Prostate gland (tissue), 2 donors: ENCODE measurements around the gene CTNND1. TPM values are rescaled to one million over a fixed set of nuclear protein-coding genes. Genes with fewer than 3 reads are reported as not detected.

ENCODE experiments used
- DNase-seq: peaks from one replicate; pipeline ENCODE4 v3.0.0-alpha.2; 2019; ENCODE audit warnings: low spot score
- H3K27ac ChIP-seq, 2 donors: fragments of 200-600 bp; sonication (generic); 2 replicates each; pipeline ENCODE4 v1.5.1; 2017 to 2019
- H3K27me3 ChIP-seq: fragments of 200-600 bp; sonication (generic); replicated peaks from 2 replicates; pipeline ENCODE4 v1.5.1; 2019; ENCODE audit not compliant: insufficient read depth
- H3K36me3 ChIP-seq, 2 donors: fragments of 200-600 bp; sonication (generic); 1 replicate in 1 of 2; 2 replicates in 1 of 2; pipeline versions ENCODE4 v1.5.1 to v1.8.1; 2017 to 2019
- H3K4me1 ChIP-seq: fragments of 200-600 bp; sonication (generic); replicated peaks from 2 replicates; pipeline ENCODE4 v1.5.1; 2019
- H3K4me3 ChIP-seq, 2 donors: fragments of 200-600 bp; sonication (generic); 2 replicates each; pipeline ENCODE4 v1.5.1; 2017 to 2019
- H3K9me3 ChIP-seq: fragments of 200-600 bp; sonication (generic); 2 replicates; pipeline ENCODE4 v1.5.1; 2017
- POLR2A ChIP-seq: fragments of 450-650 bp; IDR thresholded peaks from one replicate; pipeline ENCODE4 v1.6.1; 2016; ENCODE audit warnings: antibody characterized with exemption, mild to moderate bottlenecking
- POLR2AphosphoS5 ChIP-seq: sonication (generic); formaldehyde crosslinking; IDR thresholded peaks from one replicate; pipeline ENCODE4 v1.6.1; 2017; ENCODE audit warnings: antibody characterized with exemption
- WGBS: methylation state at CpG from one replicate; pipeline ENCODE4 v1.1.5; 2018; 5-methylcytosine and 5-hydroxymethylcytosine counted together
- intact Hi-C: fragments of 100-400 bp; cut with DNase I; formaldehyde crosslinking; loops from one replicate; pipeline ENCODE4 v1.14.2; 2022
- total RNA-seq, 2 donors: library from RNA; depleted of rRNA; stranded (reverse); fragments of >200 nt; gene quantifications; one replicate each; pipeline ENCODE4 v1.1.0, GENCODE V29; 2016
- TF ChIP-seq, protein P1 (sequence below), 4 experiments: fragments of 200-600 bp in 2 of 4; fragments of 450-650 bp in 2 of 4; sonication (generic) in 2 of 4; IDR thresholded peaks; 1 replicate in 3 of 4; 2 replicates in 1 of 4; pipeline ENCODE4 v1.5.1; 2016 to 2019; ENCODE audit warnings: antibody characterized with exemption in 4 of 4, mild to moderate bottlenecking in 2 of 4, moderate library complexity in 2 of 4

CTNND1 gene
- total RNA-seq, 2 donors from 2014 or later, result 189 to 223 TPM

GRCh38 chr11:57787920-57788702 is 26.5 kb downstream of the CTNND1 start:
- Histone ChIP-seq H3K36me3 (no peaks in the 10 kb centered on the region), H3K9me3 (no peaks in the 10 kb centered on the region), H3K27ac (peak overlapping the region; percentile 32 to 65), H3K4me1 (peaks cover 29% of the 10 kb centered on the region), H3K27me3 (no peaks in the 10 kb centered on the region), H3K4me3 (no peak overlapping the region)
- WGBS, result 32% methylated on average over 6 of the region's 6 CpGs
- TF ChIP-seq, protein P1, sequence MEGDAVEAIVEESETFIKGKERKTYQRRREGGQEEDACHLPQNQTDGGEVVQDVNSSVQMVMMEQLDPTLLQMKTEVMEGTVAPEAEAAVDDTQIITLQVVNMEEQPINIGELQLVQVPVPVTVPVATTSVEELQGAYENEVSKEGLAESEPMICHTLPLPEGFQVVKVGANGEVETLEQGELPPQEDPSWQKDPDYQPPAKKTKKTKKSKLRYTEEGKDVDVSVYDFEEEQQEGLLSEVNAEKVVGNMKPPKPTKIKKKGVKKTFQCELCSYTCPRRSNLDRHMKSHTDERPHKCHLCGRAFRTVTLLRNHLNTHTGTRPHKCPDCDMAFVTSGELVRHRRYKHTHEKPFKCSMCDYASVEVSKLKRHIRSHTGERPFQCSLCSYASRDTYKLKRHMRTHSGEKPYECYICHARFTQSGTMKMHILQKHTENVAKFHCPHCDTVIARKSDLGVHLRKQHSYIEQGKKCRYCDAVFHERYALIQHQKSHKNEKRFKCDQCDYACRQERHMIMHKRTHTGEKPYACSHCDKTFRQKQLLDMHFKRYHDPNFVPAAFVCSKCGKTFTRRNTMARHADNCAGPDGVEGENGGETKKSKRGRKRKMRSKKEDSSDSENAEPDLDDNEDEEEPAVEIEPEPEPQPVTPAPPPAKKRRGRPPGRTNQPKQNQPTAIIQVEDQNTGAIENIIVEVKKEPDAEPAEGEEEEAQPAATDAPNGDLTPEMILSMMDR (IDR thresholded peaks at IDR 0.05), result no peak
- TF ChIP-seq POLR2AphosphoS5, result peak; percentile 61
- DNase-seq, result peak; percentile 82
- intact Hi-C loops, result no loop called here

- Histone ChIP-seq H3K27ac (peak overlapping the region; percentile 32 to 65), H3K27me3 (no peaks in the 10 kb centered on the region), H3K4me3 (no peak overlapping the region), H3K36me3 (no peaks in the 10 kb centered on the region), H3K9me3 (no peaks in the 10 kb centered on the region), H3K4me1 (peaks cover 29% of the 10 kb centered on the region)
- intact Hi-C loops, result no loop called here
- DNase-seq, result no peak
- TF ChIP-seq POLR2A (no peak), POLR2AphosphoS5 (no peak)
- TF ChIP-seq, protein P1 (IDR thresholded peaks at IDR 0.05), result no peak
Measured at GRCh38 chr11:57788703-57789088, 27.1 kb downstream of the CTNND1 start.

DNA sequence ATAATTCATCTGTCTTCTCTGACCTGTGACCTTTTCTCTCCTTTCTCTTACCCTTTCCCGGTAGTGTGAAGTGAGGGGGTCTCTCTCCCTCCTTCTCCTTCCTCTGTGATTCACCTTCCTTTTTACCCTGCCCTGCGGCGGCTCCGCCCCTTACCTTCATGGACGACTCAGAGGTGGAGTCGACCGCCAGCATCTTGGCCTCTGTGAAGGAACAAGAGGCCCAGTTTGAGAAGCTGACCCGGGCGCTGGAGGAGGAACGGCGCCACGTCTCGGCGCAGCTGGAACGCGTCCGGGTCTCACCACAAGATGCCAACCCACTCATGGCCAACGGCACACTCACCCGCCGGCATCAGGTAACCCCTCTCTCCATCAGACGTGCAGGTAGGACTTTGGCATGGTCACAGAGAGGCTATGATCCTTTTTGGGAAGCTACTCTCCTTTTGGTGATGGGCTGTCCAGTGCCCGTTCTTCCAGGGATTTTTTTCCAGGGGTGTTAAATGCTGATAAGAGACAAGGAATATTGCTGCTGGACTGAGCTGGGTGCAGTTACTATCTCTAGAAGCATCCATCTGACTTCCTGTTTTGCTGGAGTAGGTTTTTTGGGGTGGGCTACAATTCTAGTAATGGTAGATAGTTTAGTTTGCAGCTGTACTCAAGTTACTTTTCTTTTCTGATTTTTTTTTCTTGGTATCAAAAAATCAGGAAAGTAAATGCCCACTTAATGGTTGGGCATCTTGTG is 29.9 kb downstream of the CTNND1 start:
- intact Hi-C loops, result no loop called here
- Histone ChIP-seq H3K4me1 (peaks cover 31% of the 10 kb centered on the region), H3K36me3 (peaks cover 0 to under 1% of the 10 kb centered on the region in 2 donors), H3K4me3 (no peak overlapping the region), H3K27me3 (no peaks in the 10 kb centered on the region), H3K27ac (peak overlapping the region; percentile 38 to 66), H3K9me3 (no peaks in the 10 kb centered on the region)
- WGBS, result 87% methylated on average over 22 of the region's 22 CpGs
- DNase-seq, result no peak
- no peak for TF ChIP-seq POLR2AphosphoS5
- TF ChIP-seq, protein P1 (IDR thresholded peaks at IDR 0.05), result no peak
- no peak for TF ChIP-seq POLR2A

- WGBS, result 72% methylated on average over 7 of the region's 7 CpGs
- TF ChIP-seq, protein P1 (IDR thresholded peaks at IDR 0.05), result no peak
- peak; percentile 40 for TF ChIP-seq POLR2AphosphoS5
- TF ChIP-seq POLR2A, result no peak
- Histone ChIP-seq H3K4me3 (no peak overlapping the region), H3K27me3 (no peaks in the 10 kb centered on the region), H3K4me1 (peaks cover 25% of the 10 kb centered on the region), H3K27ac (peak overlapping the region; percentile 38 to 66), H3K36me3 (peaks cover 2 to 5% of the 10 kb centered on the region in 2 donors), H3K9me3 (no peaks in the 10 kb centered on the region)
- DNase-seq, result peak; percentile 39
- intact Hi-C loops, result no loop called here
Measured at GRCh38 chr11:57792060-57792541, 30.5 kb downstream of the CTNND1 start.
